ENCODE measurements around the gene SSTR4.

The SSTR4 gene

GRCh38 chr20:23061262-23061661, 26.1 kb downstream of the SSTR4 start:
- H3K36me3 ChIP-seq (ENCODE audit: control insufficient read depth, insufficient read depth, low read length), result no peaks in the 10 kb centered on the region
- no peak overlapping the region for H3K4me3 ChIP-seq (ENCODE audit: low read depth, low read length)
- H3K27me3 ChIP-seq (ENCODE audit: control insufficient read depth, insufficient read depth, low read length), result no peaks in the 10 kb centered on the region
- H3K9me3 ChIP-seq (ENCODE audit: control insufficient read depth, insufficient read depth, low read length), result no peaks in the 10 kb centered on the region
- no peak overlapping the region for H3K9ac ChIP-seq (ENCODE audit: low read depth, low read length)
- peaks cover 14% of the 10 kb centered on the region for H3K4me1 ChIP-seq (ENCODE audit: control insufficient read depth, insufficient read depth, low read length)

DNA sequence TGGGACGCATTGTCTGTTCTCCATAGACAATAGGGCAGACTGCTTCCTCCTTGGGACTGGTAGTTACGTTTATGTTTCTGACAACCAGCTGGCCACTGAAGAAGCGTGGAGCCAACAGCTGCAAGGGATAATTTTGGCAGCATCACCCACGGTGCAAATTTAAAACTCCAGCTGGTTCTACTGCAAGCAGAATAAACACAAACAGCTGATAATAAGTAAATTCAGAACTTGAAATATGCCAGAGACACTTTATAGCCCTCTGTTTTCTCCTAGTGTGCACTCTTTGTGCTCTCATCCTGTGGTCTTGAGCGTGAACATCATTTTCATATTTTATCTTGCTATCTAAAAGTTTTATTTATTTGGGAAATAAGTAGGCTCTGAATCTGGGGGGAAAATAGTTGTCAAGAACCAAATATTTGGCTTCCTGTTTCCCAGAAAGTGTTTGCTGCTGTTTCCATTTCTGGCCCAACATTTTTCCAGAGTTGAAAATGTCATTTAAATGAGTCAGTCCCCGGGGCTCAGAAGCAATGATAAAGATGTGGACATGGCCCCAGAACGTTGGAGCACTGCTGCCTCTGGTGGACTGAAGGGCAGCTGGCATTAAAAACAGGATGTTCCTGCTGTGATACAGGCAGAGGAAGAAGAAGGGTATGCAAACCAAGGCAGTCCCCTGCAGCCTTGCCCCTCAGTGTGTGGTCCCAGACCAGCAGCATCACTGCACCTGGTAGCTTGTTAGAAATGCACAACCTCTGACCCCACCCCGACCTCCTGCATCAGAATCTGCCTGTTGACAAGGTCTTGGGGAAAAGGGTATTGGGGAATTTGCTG, 26.8 kb downstream of the SSTR4 start:
- H3K9ac ChIP-seq (ENCODE audit: low read depth, low read length), result no peak overlapping the region

DNA sequence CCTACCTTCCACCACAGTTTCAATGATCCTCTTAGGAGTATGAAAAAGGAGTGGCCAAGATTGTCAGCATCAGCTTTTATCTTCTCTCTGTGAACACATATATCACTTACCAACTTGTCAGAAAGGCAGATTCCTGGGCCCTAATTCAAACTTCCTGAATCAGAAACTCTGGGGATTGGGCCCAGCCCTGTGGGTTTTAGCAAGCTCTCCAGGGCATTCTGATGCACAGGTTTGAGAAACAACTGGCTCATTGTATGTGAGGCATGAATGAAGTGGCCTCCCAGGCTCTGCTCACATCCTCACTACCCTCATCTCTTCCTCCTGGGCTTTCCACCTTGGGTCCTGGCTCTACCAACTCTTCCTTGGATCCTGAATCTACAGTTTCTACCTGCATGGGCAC, 27.5 kb downstream of the SSTR4 start:
- Histone ChIP-seq H3K4me1 (ENCODE audit: control insufficient read depth, insufficient read depth, low read length) (peaks cover 14% of the 10 kb centered on the region), H3K9ac (ENCODE audit: low read depth, low read length) (no peak overlapping the region), H3K36me3 (ENCODE audit: control insufficient read depth, insufficient read depth, low read length) (no peaks in the 10 kb centered on the region), H3K27me3 (ENCODE audit: control insufficient read depth, insufficient read depth, low read length) (no peaks in the 10 kb centered on the region), H3K4me3 (ENCODE audit: low read depth, low read length) (no peak overlapping the region), H3K9me3 (ENCODE audit: control insufficient read depth, insufficient read depth, low read length) (no peaks in the 10 kb centered on the region)

More for the DNA sequence above, 26.8 kb downstream of the SSTR4 start:
- Histone ChIP-seq H3K36me3 (ENCODE audit: control insufficient read depth, insufficient read depth, low read length) (no peaks in the 10 kb centered on the region), H3K4me1 (ENCODE audit: control insufficient read depth, insufficient read depth, low read length) (peaks cover 14% of the 10 kb centered on the region), H3K4me3 (ENCODE audit: low read depth, low read length) (no peak overlapping the region), H3K9me3 (ENCODE audit: control insufficient read depth, insufficient read depth, low read length) (no peaks in the 10 kb centered on the region), H3K27me3 (ENCODE audit: control insufficient read depth, insufficient read depth, low read length) (no peaks in the 10 kb centered on the region)

GRCh38 chr20:23063168-23063567, 28.1 kb downstream of the SSTR4 start:
- H3K4me3 ChIP-seq (ENCODE audit: low read depth, low read length), result no peak overlapping the region
- H3K9me3 ChIP-seq (ENCODE audit: control insufficient read depth, insufficient read depth, low read length), result no peaks in the 10 kb centered on the region
- peaks cover 14% of the 10 kb centered on the region for H3K4me1 ChIP-seq (ENCODE audit: control insufficient read depth, insufficient read depth, low read length)
- no peaks in the 10 kb centered on the region for H3K27me3 ChIP-seq (ENCODE audit: control insufficient read depth, insufficient read depth, low read length)
- no peak overlapping the region for H3K9ac ChIP-seq (ENCODE audit: low read depth, low read length)
- H3K36me3 ChIP-seq (ENCODE audit: control insufficient read depth, insufficient read depth, low read length), result no peaks in the 10 kb centered on the region

DNA sequence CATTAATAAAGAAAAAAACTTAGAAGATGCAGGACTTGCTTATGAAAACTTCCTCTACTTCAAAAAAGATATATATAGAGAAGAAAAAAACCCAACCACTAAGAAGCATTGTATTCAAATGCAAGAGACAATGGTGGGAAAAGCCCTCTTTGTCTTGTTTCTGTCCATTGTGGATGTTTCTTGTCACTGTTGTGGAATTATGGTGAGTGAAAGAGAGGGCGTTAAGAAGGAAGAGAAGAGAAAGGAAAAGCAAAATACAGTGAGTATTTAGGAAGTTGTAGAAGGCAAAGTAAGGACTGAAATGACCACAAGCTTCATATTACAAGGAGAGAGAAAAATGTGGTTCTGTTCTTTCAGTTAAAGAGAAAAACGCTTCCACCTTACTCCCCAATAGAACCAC, 28.5 kb downstream of the SSTR4 start:
- no peaks in the 10 kb centered on the region for H3K27me3 ChIP-seq (ENCODE audit: control insufficient read depth, insufficient read depth, low read length)
- H3K4me3 ChIP-seq (ENCODE audit: low read depth, low read length), result no peak overlapping the region
- H3K9me3 ChIP-seq (ENCODE audit: control insufficient read depth, insufficient read depth, low read length), result no peaks in the 10 kb centered on the region
- peaks cover 14% of the 10 kb centered on the region for H3K4me1 ChIP-seq (ENCODE audit: control insufficient read depth, insufficient read depth, low read length)
- H3K9ac ChIP-seq (ENCODE audit: low read depth, low read length), result no peak overlapping the region
- H3K36me3 ChIP-seq (ENCODE audit: control insufficient read depth, insufficient read depth, low read length), result no peaks in the 10 kb centered on the region

DNA sequence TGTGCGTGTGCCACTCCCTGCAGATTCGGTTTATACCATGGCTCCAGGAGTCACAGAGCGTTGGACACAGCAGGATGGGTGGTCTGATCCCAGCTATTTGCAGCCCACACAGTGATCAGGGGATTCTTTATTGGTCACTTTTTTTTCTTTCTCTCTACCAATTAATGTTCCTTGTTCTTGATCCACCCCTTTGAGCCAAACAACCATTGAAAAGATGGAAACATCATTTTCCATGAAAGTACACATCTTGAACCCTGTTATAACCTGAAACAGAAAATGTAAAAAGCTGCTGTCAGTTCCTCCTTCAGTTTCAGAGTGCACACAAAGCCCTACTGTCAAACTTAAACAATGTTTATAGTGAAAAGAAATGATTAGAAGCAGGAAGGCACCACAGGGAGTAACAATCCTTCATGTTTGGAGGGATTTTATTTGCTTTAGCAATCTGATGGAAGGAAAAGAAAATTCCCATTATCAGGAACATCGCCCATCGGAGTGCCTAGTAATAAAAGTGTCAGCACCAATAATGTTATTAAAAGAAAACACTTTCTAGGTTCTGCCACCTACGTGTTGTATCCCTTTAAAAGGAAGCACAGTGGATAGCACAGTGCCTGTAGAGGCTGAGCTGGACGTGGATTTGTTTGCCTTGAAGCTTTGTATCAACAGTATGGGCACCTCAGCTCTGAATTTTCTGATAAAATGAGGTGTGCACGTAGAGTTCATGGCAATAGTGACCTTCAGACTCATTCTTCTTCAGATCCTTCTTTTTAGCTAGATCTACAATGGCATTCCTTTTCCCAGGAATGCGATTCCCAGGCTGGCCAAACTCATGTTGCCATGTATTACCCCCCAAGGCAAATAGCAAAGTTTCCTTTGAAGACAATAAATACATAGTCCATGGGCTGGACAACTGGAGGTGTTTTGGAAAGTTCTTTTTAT, 30.4 kb downstream of the SSTR4 start:
- Histone ChIP-seq H3K9me3 (ENCODE audit: control insufficient read depth, insufficient read depth, low read length) (no peaks in the 10 kb centered on the region), H3K27me3 (ENCODE audit: control insufficient read depth, insufficient read depth, low read length) (no peaks in the 10 kb centered on the region)

GRCh38 chr20:23066772-23067171, 31.7 kb downstream of the SSTR4 start:
- Histone ChIP-seq H3K9ac (ENCODE audit: low read depth, low read length) (no peak overlapping the region), H3K4me1 (ENCODE audit: control insufficient read depth, insufficient read depth, low read length) (peaks cover 12% of the 10 kb centered on the region), H3K36me3 (ENCODE audit: control insufficient read depth, insufficient read depth, low read length) (no peaks in the 10 kb centered on the region), H3K27me3 (ENCODE audit: control insufficient read depth, insufficient read depth, low read length) (no peaks in the 10 kb centered on the region), H3K4me3 (ENCODE audit: low read depth, low read length) (no peak overlapping the region), H3K9me3 (ENCODE audit: control insufficient read depth, insufficient read depth, low read length) (no peaks in the 10 kb centered on the region)

More for the DNA sequence above, 30.4 kb downstream of the SSTR4 start:
- Histone ChIP-seq H3K36me3 (ENCODE audit: control insufficient read depth, insufficient read depth, low read length) (no peaks in the 10 kb centered on the region), H3K4me3 (ENCODE audit: low read depth, low read length) (no peak overlapping the region), H3K9ac (ENCODE audit: low read depth, low read length) (no peak overlapping the region), H3K4me1 (ENCODE audit: control insufficient read depth, insufficient read depth, low read length) (peaks cover 14% of the 10 kb centered on the region)

DNA sequence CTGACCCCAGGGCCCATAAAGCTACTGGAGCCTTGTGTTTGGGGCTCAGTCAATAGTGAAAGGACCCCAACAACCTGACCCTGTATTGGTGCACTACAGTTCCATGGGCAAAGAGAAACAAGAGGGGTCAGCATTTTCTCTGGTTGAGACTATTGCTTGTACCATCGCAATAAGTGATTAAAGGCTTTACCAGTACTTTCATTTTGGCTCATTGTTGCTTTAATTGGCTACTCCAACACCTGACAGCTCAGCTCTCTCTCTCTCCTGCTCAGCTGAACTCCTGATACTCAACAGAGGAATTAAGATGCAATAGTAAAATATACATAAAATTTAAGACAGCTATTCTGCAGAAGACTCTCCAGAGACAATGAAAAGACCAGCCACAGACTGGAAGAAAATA, 33.2 kb downstream of the SSTR4 start:
- no peaks in the 10 kb centered on the region for H3K27me3 ChIP-seq (ENCODE audit: control insufficient read depth, insufficient read depth, low read length)
- H3K4me1 ChIP-seq (ENCODE audit: control insufficient read depth, insufficient read depth, low read length), result no peaks in the 10 kb centered on the region
- H3K36me3 ChIP-seq (ENCODE audit: control insufficient read depth, insufficient read depth, low read length), result no peaks in the 10 kb centered on the region
- H3K9me3 ChIP-seq (ENCODE audit: control insufficient read depth, insufficient read depth, low read length), result no peaks in the 10 kb centered on the region
- H3K4me3 ChIP-seq (ENCODE audit: low read depth, low read length), result no peak overlapping the region
- no peak overlapping the region for H3K9ac ChIP-seq (ENCODE audit: low read depth, low read length)

GRCh38 chr20:23069108-23069507, 34.0 kb downstream of the SSTR4 start:
- no peak overlapping the region for H3K4me3 ChIP-seq (ENCODE audit: low read depth, low read length)
- H3K27me3 ChIP-seq (ENCODE audit: control insufficient read depth, insufficient read depth, low read length), result no peaks in the 10 kb centered on the region
- H3K4me1 ChIP-seq (ENCODE audit: control insufficient read depth, insufficient read depth, low read length), result no peaks in the 10 kb centered on the region
- no peaks in the 10 kb centered on the region for H3K36me3 ChIP-seq (ENCODE audit: control insufficient read depth, insufficient read depth, low read length)
- H3K9ac ChIP-seq (ENCODE audit: low read depth, low read length), result no peak overlapping the region
- no peaks in the 10 kb centered on the region for H3K9me3 ChIP-seq (ENCODE audit: control insufficient read depth, insufficient read depth, low read length)

- Histone ChIP-seq H3K4me1 (ENCODE audit: control insufficient read depth, insufficient read depth, low read length) (no peaks in the 10 kb centered on the region), H3K9ac (ENCODE audit: low read depth, low read length) (no peak overlapping the region), H3K36me3 (ENCODE audit: control insufficient read depth, insufficient read depth, low read length) (no peaks in the 10 kb centered on the region), H3K27me3 (ENCODE audit: control insufficient read depth, insufficient read depth, low read length) (no peaks in the 10 kb centered on the region), H3K9me3 (ENCODE audit: control insufficient read depth, insufficient read depth, low read length) (no peaks in the 10 kb centered on the region), H3K4me3 (ENCODE audit: low read depth, low read length) (no peak overlapping the region)
These were observed 36.3 kb downstream of the SSTR4 start for GRCh38 chr20:23071398-23071797.

- Histone ChIP-seq H3K9me3 (ENCODE audit: control insufficient read depth, insufficient read depth, low read length) (no peaks in the 10 kb centered on the region), H3K4me1 (ENCODE audit: control insufficient read depth, insufficient read depth, low read length) (no peaks in the 10 kb centered on the region), H3K4me3 (ENCODE audit: low read depth, low read length) (no peak overlapping the region), H3K27me3 (ENCODE audit: control insufficient read depth, insufficient read depth, low read length) (no peaks in the 10 kb centered on the region), H3K36me3 (ENCODE audit: control insufficient read depth, insufficient read depth, low read length) (no peaks in the 10 kb centered on the region), H3K9ac (ENCODE audit: low read depth, low read length) (no peak overlapping the region)
These were observed 36.9 kb downstream of the SSTR4 start for GRCh38 chr20:23071996-23072395.

Measured in iPS-15b (cell line).